H7 (cell line): ENCODE results near the gene TMA7. TPM values are rescaled to one million over a fixed set of nuclear protein-coding genes. Genes with fewer than 3 reads are reported as not detected.

Experiments
- DNase-seq: peaks from one replicate; pipeline ENCODE4 v3.0.0; 2012
- H3K27me3 ChIP-seq: 2 replicates; pipeline ENCODE4 v1.6.0; 2011; ENCODE audit warnings: mild to moderate bottlenecking, low read length; ENCODE audit not compliant: control insufficient read depth, insufficient read depth
- H3K36me3 ChIP-seq: replicated peaks from 2 replicates; pipeline ENCODE4 v1.5.1; 2011; ENCODE audit warnings: low read length; ENCODE audit not compliant: control insufficient read depth, insufficient read depth
- H3K4me3 ChIP-seq: 2 replicates; pipeline ENCODE4 v1.5.1; 2011; ENCODE audit warnings: low read depth, mild to moderate bottlenecking, control low read depth, low read length, moderate library complexity; ENCODE audit not compliant: insufficient read depth
- total RNA-seq: library from RNA; depleted of rRNA; stranded (reverse); fragments of >200 nt; shearing (Covaris generic); gene quantifications from 2 replicates; pipeline ENCODE4 v1.2.3, GENCODE V29; 2014

The TMA7 gene
- total RNA-seq, 1 experiment from 2014 or later: 222 TPM

DNA sequence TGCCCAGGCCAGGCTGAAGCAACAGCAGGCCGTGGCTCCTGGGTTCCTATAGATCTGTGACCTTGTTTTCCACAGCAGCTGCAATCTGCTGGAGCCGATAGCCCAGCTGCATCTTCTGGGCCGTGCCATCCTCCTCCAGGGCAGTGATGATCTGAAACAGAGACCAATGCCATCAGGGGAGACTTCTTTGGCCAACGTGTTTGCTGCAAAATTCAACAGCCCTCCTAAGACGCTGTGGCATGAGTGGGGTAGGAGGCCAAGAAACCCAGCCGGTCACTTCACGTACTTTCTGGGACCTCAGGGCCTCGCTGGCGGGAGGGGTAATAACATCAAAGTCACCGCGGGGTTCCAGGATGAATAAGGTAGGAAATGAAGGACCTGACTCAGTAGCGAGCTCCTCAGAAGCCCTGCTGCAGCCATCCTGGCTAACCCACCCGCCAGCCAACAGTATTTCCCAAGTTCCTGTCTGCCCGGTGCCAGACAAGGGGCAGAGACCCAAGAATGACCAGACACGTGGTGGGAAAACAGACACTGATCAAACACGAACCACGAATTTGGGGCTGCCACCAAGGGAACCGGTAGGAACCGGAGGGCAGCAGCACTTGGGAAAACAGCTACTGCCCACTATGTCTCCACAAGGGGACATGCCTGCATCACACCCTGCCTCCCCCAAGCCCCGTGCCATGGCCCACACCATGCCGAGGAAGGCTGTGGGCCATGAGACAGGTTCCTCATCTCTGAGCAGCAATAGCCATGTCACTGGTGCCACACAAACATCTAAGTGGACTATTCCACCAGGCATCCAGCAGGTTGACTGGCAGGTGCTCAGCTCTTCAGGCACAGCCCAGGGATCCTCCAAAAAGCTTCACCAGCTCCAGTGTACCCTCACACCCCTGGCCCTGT, 35.4 kb upstream of the TMA7 start:
- Histone ChIP-seq H3K27me3 (no peaks in the 10 kb centered on the region), H3K4me3 (no peak overlapping the region), H3K36me3 (peaks cover 42% of the 10 kb centered on the region)
- peak; percentile 28 for DNase-seq

DNA sequence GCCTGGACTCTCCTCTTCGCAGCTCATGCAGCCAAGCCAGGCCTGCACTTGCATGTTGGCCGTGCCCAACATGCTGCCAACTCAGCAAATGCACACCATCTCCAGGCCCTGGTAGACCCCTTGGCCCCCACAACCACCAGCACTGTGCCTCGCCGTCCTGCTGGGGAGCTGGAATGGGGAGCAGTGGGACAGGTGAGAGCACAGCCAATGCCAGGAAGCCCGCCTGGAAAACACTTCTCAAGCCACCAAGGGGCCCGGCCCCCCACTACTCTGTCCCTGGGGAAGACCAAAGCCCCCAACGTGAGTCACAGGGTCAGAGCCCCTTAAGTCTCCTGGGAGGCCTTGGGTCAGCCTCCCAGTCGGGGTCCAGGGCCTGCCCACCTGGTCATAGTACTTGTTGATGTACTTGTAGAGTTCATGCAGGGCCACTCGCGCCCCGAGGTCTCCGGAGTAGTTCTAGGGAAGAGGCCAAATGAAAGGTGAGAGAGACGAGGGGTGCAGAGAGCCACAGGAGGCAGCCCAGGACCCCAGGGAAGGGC, 34.6 kb upstream of the TMA7 start:
- peak; percentile 32 for DNase-seq
- Histone ChIP-seq H3K36me3 (peaks cover 46% of the 10 kb centered on the region), H3K4me3 (no peak overlapping the region), H3K27me3 (no peaks in the 10 kb centered on the region)

DNA sequence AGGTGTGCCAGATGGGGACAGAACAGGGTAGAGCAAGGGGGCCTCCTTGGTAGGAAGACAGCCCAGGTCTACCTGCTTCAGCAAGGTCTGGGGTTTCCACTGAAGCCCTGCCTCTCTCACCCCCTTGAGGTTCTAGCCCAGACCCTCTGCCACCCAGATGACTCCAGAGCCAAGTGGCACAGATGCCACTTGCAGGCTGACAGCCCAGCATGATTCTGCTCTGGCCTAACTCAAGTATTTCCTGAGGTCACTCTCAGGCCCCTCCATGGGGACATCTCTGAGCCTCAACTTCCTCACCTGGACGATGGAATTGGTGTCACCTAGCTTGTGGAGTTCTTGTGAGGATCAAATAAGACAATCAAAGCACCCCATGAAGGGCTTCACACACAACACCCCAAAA, 34.1 kb upstream of the TMA7 start:
- peak; percentile 21 for DNase-seq
- Histone ChIP-seq H3K4me3 (no peak overlapping the region), H3K27me3 (no peaks in the 10 kb centered on the region), H3K36me3 (peaks cover 50% of the 10 kb centered on the region)

DNA sequence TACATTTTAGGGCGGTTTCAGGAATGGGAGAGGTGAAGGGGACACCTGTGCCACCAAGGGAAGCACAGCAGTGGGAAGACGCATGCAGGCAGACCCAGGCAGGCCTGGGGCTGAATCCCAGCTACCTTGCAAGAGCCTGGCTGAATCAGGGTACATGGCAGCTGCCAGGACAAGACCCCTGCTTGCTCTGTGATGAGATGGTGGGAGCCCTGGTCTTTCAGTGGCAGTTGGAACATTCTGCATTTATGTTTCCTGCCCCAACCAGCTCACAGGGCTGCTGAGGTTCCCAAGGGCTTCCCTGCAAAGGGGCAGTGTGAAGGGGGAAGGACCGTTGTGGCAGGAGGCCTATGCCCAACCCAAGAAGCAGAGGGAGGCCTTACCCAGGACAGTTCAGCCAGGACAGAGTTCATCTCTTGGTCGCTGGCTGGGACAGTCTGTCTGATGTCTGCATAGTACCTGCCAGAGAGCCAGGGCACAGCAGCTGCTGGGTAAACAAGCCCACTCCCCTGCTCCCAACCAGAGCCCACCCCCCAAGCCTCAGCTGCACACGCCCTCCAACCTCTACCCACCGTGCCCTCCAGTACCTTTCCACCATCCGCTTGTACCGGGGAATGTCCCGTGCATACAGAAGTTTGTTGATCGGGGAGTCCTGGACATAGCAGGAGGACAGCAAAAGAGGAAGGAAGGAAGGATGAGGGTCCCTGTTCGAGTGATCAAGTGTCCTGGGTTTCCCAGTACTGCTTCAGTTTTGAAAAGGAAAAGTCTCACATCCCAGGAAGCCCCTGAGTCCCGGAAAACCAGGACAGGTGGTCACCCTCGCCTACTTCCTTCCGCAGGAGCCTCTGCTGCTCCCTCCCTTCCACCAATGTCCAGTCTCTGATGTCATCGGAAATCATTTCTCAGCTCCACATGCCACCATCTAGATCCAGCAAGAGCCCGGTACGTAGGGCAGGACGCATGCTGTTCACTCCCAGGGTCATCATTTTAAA, 33.3 kb upstream of the TMA7 start:
- H3K36me3 ChIP-seq: peaks cover 57% of the 10 kb centered on the region
- no peak overlapping the region for H3K4me3 ChIP-seq
- DNase-seq: peak; percentile 32
- H3K27me3 ChIP-seq: no peaks in the 10 kb centered on the region

DNA sequence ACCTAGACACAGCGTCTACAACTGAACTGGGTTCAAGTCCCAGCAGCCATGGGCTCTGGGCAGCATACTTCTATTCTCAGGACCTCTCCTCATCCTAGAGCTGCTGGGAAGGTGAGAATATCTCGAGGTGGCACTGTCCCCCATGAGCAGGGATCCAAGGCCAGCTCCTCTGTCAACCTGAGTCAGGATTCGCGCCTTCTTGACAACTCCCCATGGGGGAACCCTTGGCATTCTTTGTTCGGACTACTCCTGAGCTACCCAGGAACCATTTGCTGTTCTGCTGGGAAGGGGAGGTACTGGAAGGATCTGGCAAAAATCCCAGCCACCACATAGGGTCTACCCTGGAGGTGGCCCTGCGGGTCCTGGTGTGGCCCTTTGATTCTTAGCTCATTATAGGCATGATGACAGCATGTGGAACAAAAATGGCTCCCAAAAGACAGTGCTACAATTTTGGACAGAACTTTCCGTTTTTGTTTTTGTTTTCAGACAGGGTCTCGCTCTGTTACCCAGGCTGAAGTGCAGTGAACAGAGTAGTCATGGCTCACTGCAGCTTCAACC, 32.4 kb upstream of the TMA7 start:
- peak; percentile 35 for DNase-seq
- Histone ChIP-seq H3K27me3 (no peaks in the 10 kb centered on the region), H3K36me3 (peaks cover 64% of the 10 kb centered on the region), H3K4me3 (no peak overlapping the region)

DNA sequence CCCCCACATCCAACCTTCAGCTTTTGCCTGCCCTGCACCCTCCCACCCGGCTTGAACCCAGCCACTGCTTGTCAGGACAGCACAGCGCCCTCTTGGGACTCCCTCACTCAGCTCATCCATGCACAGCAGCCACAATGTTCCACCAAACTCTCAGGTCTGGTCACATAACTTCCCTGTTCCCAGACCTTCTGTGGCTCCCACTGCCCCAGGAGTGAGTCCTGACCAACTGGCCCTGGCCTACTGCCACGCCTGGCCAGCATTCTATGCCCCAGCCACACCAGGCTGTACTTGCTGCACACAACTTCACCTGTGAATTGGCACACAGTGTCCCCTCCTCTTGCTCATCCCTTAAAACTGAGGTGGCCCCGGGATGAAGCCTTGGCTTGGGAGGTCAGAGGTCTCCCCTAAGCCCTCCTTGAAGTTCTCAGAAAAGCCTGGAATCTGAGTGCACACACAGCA, 31.2 kb upstream of the TMA7 start:
- H3K36me3 ChIP-seq: peaks cover 69% of the 10 kb centered on the region
- no peak overlapping the region for H3K4me3 ChIP-seq
- no peaks in the 10 kb centered on the region for H3K27me3 ChIP-seq
- DNase-seq: peak; percentile 71

DNA sequence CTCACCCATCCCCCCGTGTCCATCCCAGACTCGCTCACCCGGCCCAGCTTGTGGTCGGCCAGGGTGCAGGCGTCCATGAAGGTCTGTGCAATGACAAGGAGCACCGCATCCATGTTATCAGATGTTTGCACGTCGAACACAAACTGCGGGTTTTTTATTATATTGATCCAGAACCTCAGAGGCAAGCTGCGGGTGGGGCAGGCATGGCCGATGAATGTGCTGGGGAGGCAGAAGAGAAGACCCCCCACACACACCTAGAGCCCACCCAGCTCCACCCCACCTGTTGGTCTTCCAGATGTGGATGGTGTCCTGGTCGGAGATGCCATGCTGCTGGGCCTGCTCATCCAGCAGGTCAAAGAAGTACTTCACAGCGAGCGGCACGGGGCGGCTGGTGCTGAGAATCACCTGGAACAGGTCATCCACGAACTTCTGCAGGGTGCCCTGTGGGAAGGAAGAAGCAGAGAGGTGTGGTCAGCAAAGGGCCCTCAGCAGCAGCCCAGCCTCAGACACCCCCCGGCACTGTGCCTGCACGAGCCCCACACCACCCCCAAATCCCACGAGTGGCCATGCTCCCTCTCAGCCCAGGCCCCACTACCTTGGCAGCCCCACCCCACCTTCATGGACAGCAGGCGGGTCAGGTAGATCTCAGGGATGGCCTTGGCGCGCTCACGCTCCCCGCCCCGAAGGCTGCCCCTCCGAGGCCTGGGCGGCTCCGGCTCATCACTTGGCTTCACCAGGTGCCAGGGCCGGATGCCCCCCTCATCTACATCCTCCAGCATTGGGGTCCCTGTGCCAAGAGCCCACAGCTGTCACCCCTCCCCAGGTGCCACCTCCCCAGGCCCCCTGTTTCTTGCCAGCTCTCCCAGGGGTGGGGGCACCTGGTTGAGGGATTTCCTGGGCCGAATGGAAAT, 30.5 kb upstream of the TMA7 start:
- Histone ChIP-seq H3K36me3 (peaks cover 69% of the 10 kb centered on the region), H3K27me3 (no peaks in the 10 kb centered on the region), H3K4me3 (no peak overlapping the region)
- DNase-seq: peak; percentile 50

DNA sequence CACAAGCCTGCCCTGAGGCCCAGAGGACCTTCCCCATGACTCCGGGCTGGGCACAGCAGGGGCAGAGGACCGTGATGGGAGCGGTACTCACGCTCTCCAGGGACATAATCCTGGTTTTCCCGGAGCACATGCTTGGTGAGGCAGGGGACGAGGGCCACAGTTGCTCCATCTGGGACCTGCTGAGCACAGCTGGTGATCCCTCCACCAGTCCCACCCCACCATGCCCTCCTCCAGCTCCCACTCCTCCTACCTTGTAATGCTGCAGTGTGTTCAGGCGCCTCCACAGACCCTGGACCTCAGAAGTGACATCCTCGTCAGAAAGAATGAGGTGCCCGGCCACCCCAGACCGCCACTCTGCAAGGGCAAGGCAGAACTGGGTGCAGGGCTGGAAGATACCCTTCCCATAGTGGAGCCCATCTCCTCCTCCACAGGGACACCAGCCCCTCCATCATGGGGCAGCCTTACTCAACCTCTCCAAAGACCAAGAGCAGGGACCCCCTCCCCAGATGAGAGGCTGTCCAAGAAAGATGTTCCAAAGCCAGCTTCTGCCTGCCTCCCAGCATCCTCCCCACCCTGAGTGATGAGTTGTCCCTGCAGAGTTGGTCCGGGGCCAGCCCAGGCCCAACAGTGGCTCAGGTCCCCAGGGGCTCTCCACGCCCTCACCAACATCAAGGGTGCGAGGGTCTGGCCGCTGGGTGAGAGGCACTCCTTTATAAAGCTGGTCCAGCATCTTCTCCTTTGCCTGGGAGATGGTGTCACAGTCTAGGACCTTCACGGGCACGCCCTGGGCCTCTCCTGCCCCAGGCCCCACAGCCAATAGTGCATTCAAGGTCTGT, 29.6 kb upstream of the TMA7 start:
- H3K36me3 ChIP-seq: peaks cover 76% of the 10 kb centered on the region
- H3K4me3 ChIP-seq: no peak overlapping the region
- peak; percentile 46 for DNase-seq
- H3K27me3 ChIP-seq: no peaks in the 10 kb centered on the region

DNA sequence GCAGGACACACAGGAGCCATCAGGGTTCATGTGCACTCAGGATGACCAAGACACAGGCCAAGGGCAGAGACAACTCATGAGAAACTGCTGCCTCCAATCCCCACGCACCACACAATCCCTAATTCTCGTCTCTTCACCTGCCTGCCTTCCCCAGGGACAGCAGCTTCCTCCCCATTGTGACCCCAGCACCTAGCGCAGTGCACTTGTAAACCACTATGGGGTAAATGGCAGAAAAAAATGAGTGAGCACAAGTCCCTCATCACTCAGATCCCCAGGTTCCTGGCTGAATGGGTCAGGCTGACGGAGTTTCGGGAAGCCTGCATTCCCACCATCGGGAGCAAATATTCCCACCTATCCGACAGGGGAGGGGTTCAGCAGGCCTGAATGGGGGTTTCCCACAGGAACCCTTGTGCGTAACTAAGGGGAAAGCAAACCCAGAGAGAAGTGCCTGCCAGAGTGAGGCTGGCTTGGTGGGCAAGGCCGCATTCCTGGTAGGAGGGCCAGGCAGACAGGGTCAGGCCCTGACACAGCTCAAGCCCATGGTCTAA, 28.9 kb upstream of the TMA7 start:
- Histone ChIP-seq H3K36me3 (peaks cover 77% of the 10 kb centered on the region), H3K27me3 (no peaks in the 10 kb centered on the region), H3K4me3 (no peak overlapping the region)
- peak; percentile 27 for DNase-seq

DNA sequence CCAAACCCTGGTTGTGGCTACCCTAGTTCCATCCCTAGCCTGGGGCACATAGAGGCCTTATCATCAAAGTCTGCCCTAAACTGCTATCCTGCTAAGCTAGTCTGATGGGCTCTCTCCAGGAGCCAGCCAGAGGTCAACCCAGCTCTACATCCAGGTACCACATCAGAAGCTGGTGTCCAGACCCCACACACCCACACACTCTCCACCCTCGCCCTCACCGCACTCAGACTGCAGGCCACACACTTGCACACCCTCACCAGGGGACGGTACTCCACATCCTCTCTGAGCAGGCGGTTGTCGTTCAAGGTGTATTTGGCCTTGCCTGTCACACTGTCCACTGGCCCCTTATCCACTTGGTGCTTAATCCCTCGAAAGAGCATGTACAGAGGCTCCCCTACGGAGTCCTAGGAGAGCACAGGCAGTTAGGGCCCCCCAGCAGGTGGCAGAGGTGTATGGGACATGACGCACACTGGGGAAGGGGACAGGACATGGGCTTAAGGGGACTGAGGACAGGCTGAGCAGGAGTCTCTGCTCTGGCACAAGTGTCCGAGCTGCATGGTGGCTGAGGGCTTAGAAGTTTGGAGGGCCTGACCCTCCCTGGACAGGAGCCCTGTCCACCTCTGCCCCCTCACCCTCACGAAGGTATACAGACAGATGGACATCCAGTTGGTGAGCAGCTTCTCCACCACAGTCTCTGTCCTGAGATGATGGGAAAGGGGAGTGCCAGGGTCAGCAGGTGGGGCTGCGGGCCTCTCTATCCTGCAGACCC, 28.3 kb upstream of the TMA7 start:
- no peak overlapping the region for H3K4me3 ChIP-seq
- H3K36me3 ChIP-seq: peaks cover 73% of the 10 kb centered on the region
- no peaks in the 10 kb centered on the region; the same call in 1 of the 2 replicates for H3K27me3 ChIP-seq
- DNase-seq: peak; percentile 37

DNA sequence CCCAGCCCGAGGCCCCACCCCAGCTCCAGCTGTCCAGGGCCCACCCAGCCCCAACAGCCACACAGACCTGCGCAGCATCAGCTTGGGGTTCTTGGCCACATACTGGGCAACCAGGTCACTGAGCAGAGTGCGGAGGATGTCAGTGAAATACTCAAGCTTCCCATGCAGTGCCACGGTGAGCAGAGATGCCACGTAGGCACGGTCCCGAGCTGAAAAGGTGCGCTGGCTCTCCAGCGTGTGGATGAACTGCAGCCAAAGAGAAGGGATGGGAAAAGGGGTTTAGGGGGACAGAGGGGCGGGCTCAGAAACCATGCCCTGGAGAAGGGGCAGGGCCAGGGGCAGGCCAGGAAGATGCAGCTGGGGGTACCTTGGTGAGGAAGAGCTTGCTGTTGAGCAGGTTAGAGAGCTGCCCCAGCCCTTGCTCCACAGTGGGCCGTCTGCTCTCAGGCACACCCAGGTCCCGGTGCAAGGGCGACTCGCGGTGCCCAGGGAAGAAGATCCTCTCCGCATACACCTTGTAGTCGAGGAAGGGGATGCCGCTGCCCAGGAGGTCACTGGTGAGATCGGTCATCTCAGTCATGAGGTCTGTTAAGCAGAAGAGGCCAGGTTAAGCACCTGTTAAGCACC, 27.6 kb upstream of the TMA7 start:
- no peak overlapping the region for H3K4me3 ChIP-seq
- DNase-seq: peak; percentile 39
- no peaks in the 10 kb centered on the region; the same call in 1 of the 2 replicates for H3K27me3 ChIP-seq
- H3K36me3 ChIP-seq: peaks cover 71% of the 10 kb centered on the region

DNA sequence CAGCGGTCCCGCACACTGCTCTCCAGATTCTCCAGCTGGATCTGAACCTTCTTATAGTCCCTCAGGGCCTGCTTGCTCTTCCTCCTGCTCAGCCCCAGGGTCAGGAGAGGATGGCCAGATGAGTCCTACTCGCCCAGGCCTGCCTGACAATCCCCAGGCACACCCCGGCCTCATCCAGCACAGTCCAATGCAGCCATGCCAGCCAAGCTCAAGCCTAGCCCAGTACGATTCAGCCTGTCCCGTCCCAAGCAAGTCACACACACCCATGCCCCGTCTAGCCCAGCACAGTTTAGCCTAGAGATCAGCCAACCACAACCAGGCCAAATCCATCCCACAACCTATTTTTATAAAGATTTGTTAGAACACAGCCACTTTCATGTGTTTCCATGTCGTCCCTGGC, 27.0 kb upstream of the TMA7 start:
- no peak for DNase-seq
- Histone ChIP-seq H3K4me3 (no peak overlapping the region), H3K36me3 (peaks cover 71% of the 10 kb centered on the region), H3K27me3 (no peaks in the 10 kb centered on the region; the same call in 1 of the 2 replicates)
